Subcutaneous abdominal adipose tissue (tissue), 5 donors: ENCODE measurements around the gene ADARB1.

Experiments used
- H3K27ac ChIP-seq: one replicate; pipeline ENCODE4 v1.7.0; 2013; ENCODE audit warnings: low read depth, mild to moderate bottlenecking, inconsistent platforms, low read length, moderate library complexity
- H3K27me3 ChIP-seq, 5 donors: one replicate each; pipeline ENCODE4 v1.7.0; 2013; ENCODE audit warnings: low read length in 5 of 5, inconsistent platforms in 1 of 5; ENCODE audit not compliant: control insufficient read depth in 5 of 5, insufficient read depth in 4 of 5
- H3K36me3 ChIP-seq, 5 donors: one replicate each; pipeline ENCODE4 v1.7.0; 2013; ENCODE audit warnings: low read length in 5 of 5; ENCODE audit not compliant: control insufficient read depth in 5 of 5, insufficient read depth in 5 of 5
- H3K4me1 ChIP-seq, 5 donors: one replicate each; pipeline ENCODE4 v1.7.0; 2013; ENCODE audit warnings: low read length in 5 of 5, mild to moderate bottlenecking in 3 of 5, moderate library complexity in 1 of 5; ENCODE audit not compliant: control insufficient read depth in 5 of 5, insufficient read depth in 5 of 5
- H3K4me3 ChIP-seq, 5 donors: one replicate each; pipeline ENCODE4 v1.7.0; 2013; ENCODE audit warnings: low read length in 5 of 5, low read depth in 1 of 5
- H3K9ac ChIP-seq, 5 donors: one replicate each; pipeline ENCODE4 v1.7.0; 2013; ENCODE audit warnings: low read length in 5 of 5, mild to moderate bottlenecking in 4 of 5, moderate library complexity in 3 of 5
- H3K9me3 ChIP-seq, 5 donors: one replicate each; pipeline ENCODE4 v1.7.0; 2013; ENCODE audit warnings: low read length in 5 of 5; ENCODE audit not compliant: control insufficient read depth in 5 of 5
- donor health status: healthy.
- donor health status: healthy.
- donor health status: healthy.
- donor health status: healthy.
- donor health status: healthy.

ADARB1 gene

GRCh38 chr21:45254460-45254930 is 180.1 kb downstream of the ADARB1 start:
- Histone ChIP-seq H3K4me1 (peaks cover 0 to 5% (median 2%) of the 10 kb centered on the region in 5 donors), H3K36me3 (no peaks in the 10 kb centered on the region), H3K9me3 (peaks cover 0 to 2% (median 0%) of the 10 kb centered on the region in 5 donors), H3K4me3 (no peak overlapping the region), H3K9ac (no peak overlapping the region), H3K27ac (no peak overlapping the region), H3K27me3 (peaks cover 38 to 51% (median 41%) of the 10 kb centered on the region in 5 donors)

GRCh38 chr21:45255381-45256020 is 181.1 kb downstream of the ADARB1 start:
- H3K4me3 ChIP-seq: no peak overlapping the region

GRCh38 chr21:45256021-45256911 is 181.9 kb downstream of the ADARB1 start:
- Histone ChIP-seq H3K9ac (no peak overlapping the region), H3K4me3 (no peak overlapping the region), H3K27me3 (peaks cover 38 to 51% (median 41%) of the 10 kb centered on the region in 5 donors), H3K36me3 (no peaks in the 10 kb centered on the region), H3K27ac (no peak overlapping the region), H3K4me1 (peaks cover 0 to 5% (median 2%) of the 10 kb centered on the region in 5 donors), H3K9me3 (no peaks in the 10 kb centered on the region)

More at GRCh38 chr21:45255381-45256020, 181.1 kb downstream of the ADARB1 start:
- Histone ChIP-seq H3K27me3 (peaks cover 38 to 51% (median 41%) of the 10 kb centered on the region in 5 donors), H3K36me3 (no peaks in the 10 kb centered on the region), H3K27ac (no peak overlapping the region), H3K9ac (no peak overlapping the region), H3K9me3 (peaks cover 0 to 2% (median 0%) of the 10 kb centered on the region in 5 donors), H3K4me1 (peaks cover 0 to 5% (median 2%) of the 10 kb centered on the region in 5 donors)

- H3K27me3 ChIP-seq: peaks cover 38 to 51% (median 41%) of the 10 kb centered on the region in 5 donors
- H3K4me3 ChIP-seq: no peak overlapping the region
- no peak overlapping the region for H3K9ac ChIP-seq
These were observed 182.7 kb downstream of the ADARB1 start for GRCh38 chr21:45256912-45257672.

GRCh38 chr21:45257673-45258341 is 183.4 kb downstream of the ADARB1 start:
- Histone ChIP-seq H3K4me3 (no peak overlapping the region), H3K4me1 (peaks cover 0 to 5% (median 2%) of the 10 kb centered on the region in 5 donors), H3K36me3 (peaks cover 0 to 5% (median 0%) of the 10 kb centered on the region in 5 donors), H3K9ac (no peak overlapping the region), H3K27me3 (peaks cover 37 to 51% (median 40%) of the 10 kb centered on the region in 5 donors), H3K9me3 (no peaks in the 10 kb centered on the region), H3K27ac (no peak overlapping the region)

More at GRCh38 chr21:45256912-45257672, 182.7 kb downstream of the ADARB1 start:
- Histone ChIP-seq H3K27ac (no peak overlapping the region), H3K4me1 (peaks cover 0 to 5% (median 2%) of the 10 kb centered on the region in 5 donors), H3K9me3 (no peaks in the 10 kb centered on the region), H3K36me3 (peaks cover 0 to 5% (median 0%) of the 10 kb centered on the region in 5 donors)

GRCh38 chr21:45258466-45258865 is 184.1 kb downstream of the ADARB1 start:
- peaks cover 0 to 2% (median under 1%) of the 10 kb centered on the region in 5 donors for H3K4me1 ChIP-seq
- H3K4me3 ChIP-seq: no peak overlapping the region
- H3K9me3 ChIP-seq: no peaks in the 10 kb centered on the region
- H3K27ac ChIP-seq: no peak overlapping the region
- H3K27me3 ChIP-seq: peaks cover 31 to 45% (median 34%) of the 10 kb centered on the region in 5 donors
- H3K9ac ChIP-seq: no peak overlapping the region
- H3K36me3 ChIP-seq: peaks cover 0 to 10% (median 6%) of the 10 kb centered on the region in 5 donors

GRCh38 chr21:45259206-45259840 is 184.9 kb downstream of the ADARB1 start:
- Histone ChIP-seq H3K9me3 (no peaks in the 10 kb centered on the region), H3K4me1 (peaks cover 0 to 2% (median 0%) of the 10 kb centered on the region in 5 donors), H3K36me3 (peaks cover 0 to 19% (median 14%) of the 10 kb centered on the region in 5 donors), H3K9ac (no peak overlapping the region), H3K4me3 (no peak overlapping the region), H3K27ac (no peak overlapping the region), H3K27me3 (peaks cover 27 to 39% (median 32%) of the 10 kb centered on the region in 5 donors)

- no peaks in the 10 kb centered on the region for H3K9me3 ChIP-seq
- peaks cover 23 to 31% (median 26%) of the 10 kb centered on the region in 5 donors for H3K27me3 ChIP-seq
- no peak overlapping the region for H3K9ac ChIP-seq
- peaks cover 0 to 28% (median 22%) of the 10 kb centered on the region in 5 donors for H3K36me3 ChIP-seq
- no peak overlapping the region for H3K27ac ChIP-seq
- H3K4me3 ChIP-seq: no peak overlapping the region
- H3K4me1 ChIP-seq: peaks cover 0 to 2% (median 0%) of the 10 kb centered on the region in 5 donors
These were observed 185.9 kb downstream of the ADARB1 start for GRCh38 chr21:45260191-45260825.
